Parathyroid adenoma (tissue), 2 donors: Measurements from ENCODE around the gene RNF8.
"Not testable (repeated sequence)": the region's sequence is repeated elsewhere in the genome, so short reads cannot be mapped to it uniquely, and the experiment has no call there.

Source experiments
- H2AFZ ChIP-seq: fragments of 300-600 bp; sonication (generic); one replicate; pipeline ENCODE4 v1.7.0; 2017; ENCODE audit warnings: antibody characterized with exemption, mild to moderate bottlenecking
- H3K27ac ChIP-seq: fragments of 300-600 bp; sonication (generic); one replicate; pipeline ENCODE4 v1.7.0; 2017
- H3K27me3 ChIP-seq: fragments of 300-600 bp; sonication (generic); one replicate; pipeline ENCODE4 v1.7.0; 2017; ENCODE audit warnings: low read length; ENCODE audit not compliant: control insufficient read depth, insufficient read depth
- H3K36me3 ChIP-seq: fragments of 300-600 bp; sonication (generic); one replicate; pipeline ENCODE4 v1.7.0; 2017; ENCODE audit warnings: low read length; ENCODE audit not compliant: control insufficient read depth, insufficient read depth
- H3K4me1 ChIP-seq: fragments of 300-600 bp; sonication (generic); one replicate; pipeline ENCODE4 v1.7.0; 2017; ENCODE audit warnings: control low read depth
- H3K4me2 ChIP-seq: fragments of 300-600 bp; sonication (generic); one replicate; pipeline ENCODE4 v1.7.0; 2017; ENCODE audit warnings: low read length
- H3K4me3 ChIP-seq: fragments of 300-600 bp; sonication (generic); one replicate; pipeline ENCODE4 v1.7.0; 2017; ENCODE audit warnings: low read depth, low read length
- H3K79me2 ChIP-seq: fragments of 300-600 bp; sonication (generic); one replicate; pipeline ENCODE4 v1.7.0; 2017; ENCODE audit warnings: control low read depth
- H3K9ac ChIP-seq: fragments of 300-600 bp; sonication (generic); one replicate; pipeline ENCODE4 v1.7.0; 2017; ENCODE audit warnings: mild to moderate bottlenecking
- H3K9me3 ChIP-seq: fragments of 300-600 bp; sonication (generic); one replicate; pipeline ENCODE4 v1.7.0; 2017; ENCODE audit warnings: low read length; ENCODE audit not compliant: control insufficient read depth
- TF ChIP-seq, protein P1 (sequence below): fragments of 300-600 bp; sonication (generic); IDR thresholded peaks from one replicate; pipeline ENCODE4 v1.7.0; 2017; ENCODE audit warnings: antibody characterized with exemption, mild to moderate bottlenecking
- donor health status: primary hyperparathyroidism.

Gene RNF8

DNA sequence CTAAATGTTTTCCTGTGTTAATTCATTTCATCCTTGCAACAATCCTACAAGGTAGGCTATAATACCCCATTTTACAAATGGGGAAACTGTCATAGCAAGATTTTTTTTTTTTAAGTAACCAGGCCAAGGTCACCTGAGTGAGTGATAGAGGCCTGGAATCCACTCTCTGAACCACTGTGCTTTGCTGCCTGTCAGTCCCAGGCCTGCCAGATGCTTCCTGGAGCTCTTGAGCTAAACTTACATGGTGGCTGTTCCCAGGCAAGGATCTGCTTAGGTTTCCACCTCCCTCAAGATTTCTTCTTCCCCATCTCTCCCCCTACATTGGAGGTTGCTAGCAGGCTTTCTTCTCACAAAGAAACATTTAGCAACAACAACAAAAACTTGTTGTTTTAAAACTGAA lies 32.7 kb upstream of the RNF8 start:
- TF ChIP-seq, protein P1, sequence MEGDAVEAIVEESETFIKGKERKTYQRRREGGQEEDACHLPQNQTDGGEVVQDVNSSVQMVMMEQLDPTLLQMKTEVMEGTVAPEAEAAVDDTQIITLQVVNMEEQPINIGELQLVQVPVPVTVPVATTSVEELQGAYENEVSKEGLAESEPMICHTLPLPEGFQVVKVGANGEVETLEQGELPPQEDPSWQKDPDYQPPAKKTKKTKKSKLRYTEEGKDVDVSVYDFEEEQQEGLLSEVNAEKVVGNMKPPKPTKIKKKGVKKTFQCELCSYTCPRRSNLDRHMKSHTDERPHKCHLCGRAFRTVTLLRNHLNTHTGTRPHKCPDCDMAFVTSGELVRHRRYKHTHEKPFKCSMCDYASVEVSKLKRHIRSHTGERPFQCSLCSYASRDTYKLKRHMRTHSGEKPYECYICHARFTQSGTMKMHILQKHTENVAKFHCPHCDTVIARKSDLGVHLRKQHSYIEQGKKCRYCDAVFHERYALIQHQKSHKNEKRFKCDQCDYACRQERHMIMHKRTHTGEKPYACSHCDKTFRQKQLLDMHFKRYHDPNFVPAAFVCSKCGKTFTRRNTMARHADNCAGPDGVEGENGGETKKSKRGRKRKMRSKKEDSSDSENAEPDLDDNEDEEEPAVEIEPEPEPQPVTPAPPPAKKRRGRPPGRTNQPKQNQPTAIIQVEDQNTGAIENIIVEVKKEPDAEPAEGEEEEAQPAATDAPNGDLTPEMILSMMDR: no peak
- no peaks in the 10 kb centered on the region for H3K79me2 ChIP-seq
- H3K4me3 ChIP-seq: no peak overlapping the region
- H3K27ac ChIP-seq: no peak overlapping the region
- H3K36me3 ChIP-seq: no peaks in the 10 kb centered on the region
- no peak overlapping the region for H3K4me2 ChIP-seq
- no peaks in the 10 kb centered on the region for H3K27me3 ChIP-seq
- H3K4me1 ChIP-seq: no peaks in the 10 kb centered on the region
- H2AFZ ChIP-seq: no peak overlapping the region
- H3K9me3 ChIP-seq: no peaks in the 10 kb centered on the region
- H3K9ac ChIP-seq: no peak overlapping the region

- Histone ChIP-seq H3K36me3 (no peaks in the 10 kb centered on the region), H3K27me3 (no peaks in the 10 kb centered on the region), H3K9ac (no peak overlapping the region), H3K27ac (no peak overlapping the region), H3K79me2 (no peaks in the 10 kb centered on the region), H3K4me3 (no peak overlapping the region), H3K4me2 (no peak overlapping the region), H3K9me3 (no peaks in the 10 kb centered on the region), H3K4me1 (no peaks in the 10 kb centered on the region), H2AFZ (no peak overlapping the region)
- TF ChIP-seq, protein P1: no peak
Observed at GRCh38 chr6:37321516-37322415, 32.0 kb upstream of the RNF8 start.

DNA sequence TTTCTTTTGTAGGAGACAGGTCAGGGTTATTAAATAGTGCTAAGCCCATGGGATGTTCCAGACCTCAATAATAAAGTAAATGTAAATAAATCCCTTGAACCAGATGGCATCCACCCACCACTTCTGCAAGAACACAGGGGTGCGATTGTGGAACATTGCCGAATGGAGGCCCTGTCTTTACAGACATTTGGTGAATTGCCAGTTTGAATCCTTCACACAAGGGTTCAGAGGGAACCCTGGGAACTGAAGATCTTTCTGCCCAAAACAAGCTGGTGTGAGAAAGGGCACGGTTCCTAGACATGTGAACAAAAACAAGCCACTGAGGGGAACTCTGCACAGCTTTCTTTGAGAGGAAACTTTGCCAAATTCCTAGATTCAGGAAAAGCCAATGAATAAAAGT lies 30.2 kb upstream of the RNF8 start:
- Histone ChIP-seq H3K9me3 (no peaks in the 10 kb centered on the region), H2AFZ (no peak overlapping the region), H3K4me1 (no peaks in the 10 kb centered on the region), H3K36me3 (no peaks in the 10 kb centered on the region), H3K4me3 (no peak overlapping the region), H3K4me2 (no peak overlapping the region), H3K27ac (no peak overlapping the region), H3K27me3 (no peaks in the 10 kb centered on the region), H3K79me2 (no peaks in the 10 kb centered on the region), H3K9ac (no peak overlapping the region)
- TF ChIP-seq, protein P1: no peak

GRCh38 chr6:37324131-37325033 lies 29.4 kb upstream of the RNF8 start:
- Histone ChIP-seq H3K79me2 (no peaks in the 10 kb centered on the region), H3K27ac (no peak overlapping the region), H3K9me3 (no peaks in the 10 kb centered on the region), H3K4me3 (no peak overlapping the region), H3K4me2 (no peak overlapping the region), H3K36me3 (no peaks in the 10 kb centered on the region), H3K9ac (no peak overlapping the region), H2AFZ (no peak overlapping the region), H3K27me3 (no peaks in the 10 kb centered on the region), H3K4me1 (no peaks in the 10 kb centered on the region)
- TF ChIP-seq, protein P1: no peak

GRCh38 chr6:37330345-37330744 lies 23.4 kb upstream of the RNF8 start:
- not testable (repeated sequence) for H3K4me2 ChIP-seq, H3K4me3 ChIP-seq, H2AFZ ChIP-seq, H3K4me1 ChIP-seq, H3K36me3 ChIP-seq, H3K27me3 ChIP-seq, H3K9ac ChIP-seq, H3K27ac ChIP-seq, H3K79me2 ChIP-seq, H3K9me3 ChIP-seq
